Islet of Langerhans (tissue), 1 donor: ENCODE data around the gene MAGI1.

Source experiments
- FAIRE-seq: peaks from one replicate; lab custom pipeline; 2011; peaks lifted over from hg19 to GRCh38; lab: Jason Lieb, UNC

The MAGI1 gene

GRCh38 chr3:65664931-65665330 is 373.8 kb downstream of the MAGI1 start:
- no peak for FAIRE-seq

GRCh38 chr3:65664446-65664845 is 374.3 kb downstream of the MAGI1 start:
- FAIRE-seq = no peak

GRCh38 chr3:65662095-65662494 is 376.6 kb downstream of the MAGI1 start:
- FAIRE-seq = no peak

GRCh38 chr3:65660000-65660598 is 378.6 kb downstream of the MAGI1 start:
- FAIRE-seq = no peak

GRCh38 chr3:65659396-65659795 is 379.3 kb downstream of the MAGI1 start:
- no peak for FAIRE-seq

GRCh38 chr3:65658401-65658800 is 380.3 kb downstream of the MAGI1 start:
- no peak for FAIRE-seq

DNA sequence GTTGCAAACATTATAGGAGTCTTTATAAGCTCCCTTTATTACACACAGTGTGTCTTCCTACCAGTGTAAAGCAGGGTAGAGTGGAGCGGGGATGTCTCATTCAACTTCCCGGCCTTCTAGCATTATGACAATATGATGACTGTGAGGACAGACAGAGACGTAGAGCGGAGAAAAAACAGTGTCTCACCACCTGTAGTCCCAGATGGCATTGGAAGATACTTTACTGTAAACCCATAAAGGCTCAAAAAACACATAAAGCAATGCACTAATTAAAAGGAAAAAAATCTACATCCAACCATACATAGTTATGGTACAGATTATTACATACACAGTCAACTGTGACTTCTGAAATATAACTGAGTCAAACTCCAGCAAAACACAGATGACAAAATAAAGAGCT is 383.7 kb downstream of the MAGI1 start:
- no peak for FAIRE-seq

DNA sequence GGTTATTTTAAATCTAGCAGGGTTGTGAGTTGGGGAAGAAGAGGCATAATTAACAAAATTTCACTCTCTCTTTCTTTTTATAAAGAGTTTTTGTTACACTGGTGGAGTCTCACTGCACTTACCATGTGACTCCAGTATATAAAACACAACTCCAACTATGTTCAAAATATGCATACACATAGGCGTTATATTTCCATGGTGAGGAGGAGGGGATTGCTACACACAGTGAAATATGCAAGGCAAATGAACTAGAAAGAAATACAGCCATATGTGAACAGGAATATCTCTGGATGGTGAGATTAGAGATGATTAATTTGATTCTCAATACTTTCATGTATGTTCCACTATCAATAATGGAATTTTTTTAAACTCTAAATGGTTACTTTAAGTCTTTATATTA is 385.0 kb downstream of the MAGI1 start:
- peak; percentile 56 for FAIRE-seq

- FAIRE-seq = no peak
Observed at GRCh38 chr3:65650247-65650646, 388.5 kb downstream of the MAGI1 start.

- FAIRE-seq = peak; percentile 68
Observed at GRCh38 chr3:65647369-65647768, 391.3 kb downstream of the MAGI1 start.

DNA sequence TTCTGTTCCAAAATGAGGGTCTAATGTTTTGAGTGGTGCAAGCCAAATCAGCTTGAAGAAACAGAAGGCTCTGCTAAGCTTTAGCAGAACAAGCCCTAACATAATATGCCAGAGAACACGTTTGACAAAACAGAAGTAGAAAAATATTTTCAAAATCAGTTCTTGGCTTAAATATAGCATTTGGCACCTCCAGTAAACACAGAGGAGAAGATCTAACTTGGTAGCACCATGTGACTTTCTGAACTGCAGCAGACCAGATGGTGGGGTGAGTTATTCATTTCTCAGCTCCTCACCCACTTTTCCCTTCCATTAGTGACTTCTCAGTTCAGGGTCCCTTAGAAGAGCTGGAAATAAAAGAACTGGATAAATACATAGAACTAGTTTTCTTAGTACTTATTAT is 395.8 kb downstream of the MAGI1 start:
- FAIRE-seq = no peak

DNA sequence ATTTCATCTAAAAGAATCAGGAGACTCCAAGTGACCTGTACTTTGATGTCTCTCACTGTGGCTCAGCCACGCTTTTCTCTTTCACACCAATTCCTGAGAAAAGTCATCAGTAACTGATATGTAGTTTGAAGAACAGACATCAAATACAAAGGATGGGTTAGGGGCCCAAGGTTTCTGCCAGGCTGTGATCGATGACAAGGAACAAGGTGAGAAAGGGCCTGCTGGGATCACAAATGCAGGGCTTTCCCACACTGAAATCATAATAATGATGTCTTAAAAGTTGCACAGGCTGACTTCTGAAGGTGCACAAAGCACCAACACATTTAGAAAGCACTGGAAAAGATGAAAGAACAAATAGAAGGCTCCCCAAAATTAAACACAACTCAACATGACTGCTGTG is 396.9 kb downstream of the MAGI1 start:
- no peak for FAIRE-seq

DNA sequence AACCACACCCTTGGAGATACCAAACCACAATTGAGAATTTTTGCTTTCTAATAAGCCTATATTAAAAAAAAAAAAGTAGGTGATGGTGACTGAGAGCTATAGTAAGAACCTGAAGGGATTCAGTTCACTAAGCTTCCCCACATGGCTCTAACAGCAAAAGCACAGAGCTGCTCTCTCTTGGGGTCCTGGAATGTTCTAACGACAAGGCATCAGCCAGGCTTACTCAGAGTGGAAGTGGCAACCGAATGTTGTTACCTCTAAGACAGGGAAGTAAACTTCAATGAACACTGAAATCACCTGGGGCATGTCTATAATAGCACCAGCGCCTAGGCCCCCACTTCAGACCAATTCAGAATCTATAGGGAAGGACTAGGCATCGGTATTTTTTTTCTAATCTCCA is 397.7 kb downstream of the MAGI1 start:
- no peak for FAIRE-seq

DNA sequence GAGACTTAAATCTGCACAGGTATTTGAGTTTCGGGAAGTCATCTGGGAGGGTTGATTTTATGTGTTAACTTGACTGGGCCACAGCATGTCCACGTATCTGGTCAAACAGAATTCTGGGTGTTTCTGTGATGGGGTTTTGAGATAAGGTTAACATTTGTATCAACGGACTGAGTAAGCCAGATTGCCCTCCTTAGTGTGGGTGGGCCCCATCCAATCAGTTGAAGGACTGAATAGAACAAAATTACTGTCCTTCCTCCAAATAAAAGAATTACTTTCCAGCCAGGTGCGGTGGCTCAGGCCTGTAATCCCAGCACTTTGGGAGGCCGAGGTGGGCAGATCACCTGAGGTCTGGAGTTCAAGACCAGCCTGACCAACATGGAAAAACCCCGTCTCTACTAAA is 399.3 kb downstream of the MAGI1 start:
- no peak for FAIRE-seq

DNA sequence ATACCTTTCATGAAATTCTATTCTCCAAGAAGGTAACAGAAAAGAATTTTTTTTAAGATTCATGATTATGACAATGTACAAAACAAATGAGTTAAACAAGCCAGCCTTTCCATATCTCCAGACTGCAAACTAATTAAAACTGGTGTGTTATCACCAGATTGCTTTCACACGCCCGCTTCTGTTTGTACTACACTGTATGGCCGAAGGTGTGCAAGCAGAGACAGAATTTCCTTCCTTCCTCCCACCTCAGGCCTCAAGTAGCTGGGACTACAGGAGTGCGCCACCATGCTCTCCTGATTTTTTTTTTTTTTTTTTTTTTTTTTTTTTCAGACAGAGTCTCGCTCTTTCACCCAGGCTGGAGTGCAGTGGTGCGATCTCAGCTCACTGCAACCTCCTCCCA is 400.4 kb downstream of the MAGI1 start:
- FAIRE-seq = peak; percentile 30

DNA sequence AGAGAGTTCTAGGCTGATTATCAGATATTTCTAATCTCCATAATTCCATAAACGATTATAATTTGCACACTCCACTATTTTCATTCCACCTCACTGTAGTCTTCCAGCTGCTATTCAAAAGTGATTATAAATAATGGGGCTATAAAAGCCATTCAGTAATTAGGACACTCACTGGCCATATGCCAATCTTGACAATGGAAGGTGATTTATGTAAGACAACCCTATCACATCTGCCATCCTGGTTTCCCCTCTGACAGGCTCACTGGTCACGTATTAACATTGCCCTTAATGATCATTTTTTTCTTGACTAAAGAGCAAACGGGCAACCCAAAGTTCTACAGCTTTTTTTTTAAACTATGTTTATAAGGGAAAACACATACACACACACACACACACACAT is 402.4 kb downstream of the MAGI1 start:
- no peak for FAIRE-seq

DNA sequence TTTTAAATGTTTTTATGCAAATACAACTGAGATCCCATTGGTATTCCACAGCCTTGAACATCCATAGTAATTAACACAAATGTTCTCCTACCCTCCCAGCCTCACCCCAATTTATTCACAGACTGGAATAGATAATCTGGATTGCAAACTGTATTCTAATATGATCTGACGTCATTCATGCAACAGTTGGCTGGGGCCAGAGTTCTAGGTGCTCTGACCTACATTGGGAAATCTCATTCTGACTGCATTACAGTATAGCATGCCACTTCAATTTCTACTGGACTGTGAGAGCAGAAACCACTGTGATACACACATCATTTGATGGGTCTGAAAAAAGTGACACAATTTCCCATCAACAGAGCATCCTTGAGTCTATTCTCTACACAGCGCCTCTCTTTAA is 403.1 kb downstream of the MAGI1 start:
- no peak for FAIRE-seq

GRCh38 chr3:65633018-65633638 is 405.6 kb downstream of the MAGI1 start:
- FAIRE-seq = no peak

- no peak for FAIRE-seq
Observed at GRCh38 chr3:65632414-65632813, 406.3 kb downstream of the MAGI1 start.

GRCh38 chr3:65628978-65629377 is 409.7 kb downstream of the MAGI1 start:
- FAIRE-seq = no peak

GRCh38 chr3:65627062-65627461 is 411.7 kb downstream of the MAGI1 start:
- no peak for FAIRE-seq

GRCh38 chr3:65625305-65625704 is 413.4 kb downstream of the MAGI1 start:
- FAIRE-seq = peak; percentile 88

DNA sequence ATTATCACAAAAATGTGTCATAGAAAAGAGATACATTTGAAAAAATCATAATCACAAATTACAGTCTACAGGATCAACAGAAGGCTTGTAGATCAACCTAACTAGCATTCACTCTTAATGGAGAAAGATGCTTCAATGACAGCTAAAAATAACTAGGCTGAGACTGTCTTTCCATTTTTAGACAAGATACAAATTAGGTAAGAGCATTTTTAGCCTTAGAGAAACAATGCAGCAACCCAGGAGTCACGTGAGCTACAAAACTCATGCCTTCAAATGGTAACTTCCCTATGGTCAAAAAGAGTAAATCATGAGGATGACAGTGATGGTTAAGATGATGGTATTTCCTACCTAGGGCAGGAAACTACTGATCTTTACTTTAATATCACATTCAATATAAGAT is 415.4 kb downstream of the MAGI1 start:
- peak; percentile 43 for FAIRE-seq

DNA sequence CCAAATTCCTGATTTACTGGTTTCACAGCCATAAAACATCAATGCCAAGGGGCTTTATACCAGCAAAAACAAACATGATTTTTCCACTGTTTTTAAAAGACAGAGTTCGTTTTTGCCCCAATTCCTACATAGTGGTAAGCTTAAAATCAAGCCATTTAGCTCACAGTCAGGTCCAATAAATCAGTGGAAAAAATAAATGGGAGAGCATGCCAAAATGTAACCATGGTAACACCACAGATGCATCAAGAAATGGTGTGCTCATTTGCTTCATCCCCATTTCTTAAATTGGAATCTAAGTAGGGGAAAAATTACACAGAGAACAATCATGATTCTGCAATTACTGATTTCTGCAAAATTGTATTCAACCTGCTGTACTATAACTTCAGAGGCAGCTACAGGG is 418.8 kb downstream of the MAGI1 start:
- no peak for FAIRE-seq

DNA sequence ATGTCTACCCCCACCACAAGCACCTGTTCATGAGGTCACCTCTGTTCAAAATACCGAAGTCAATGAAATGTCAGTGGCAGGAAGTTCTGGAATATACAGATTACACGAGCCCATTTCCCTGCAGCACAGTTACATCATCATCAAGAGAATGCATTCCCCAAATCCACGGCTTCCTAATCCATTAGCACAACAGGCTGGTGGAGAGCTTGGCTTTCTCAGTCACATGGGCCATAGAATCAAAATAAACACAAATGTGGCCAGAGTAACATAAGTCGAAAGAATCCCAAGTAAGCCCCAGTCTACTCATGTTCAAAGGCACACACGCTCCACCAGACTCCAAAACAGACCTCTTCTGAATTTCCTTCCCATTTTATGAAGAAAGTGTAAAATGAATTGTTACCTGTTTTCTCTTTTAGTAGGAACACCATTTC is 419.3 kb downstream of the MAGI1 start:
- no peak for FAIRE-seq
